A673 (cell line): ENCODE data around the gene CEACAM6. TPM values are rescaled to one million over a fixed set of nuclear protein-coding genes. Genes with fewer than 3 reads are reported as not detected.

Experiments
- BruUV-seq: library from RNA; stranded (reverse); fragments of 400-500 nt; replicated peaks from 2 replicates; lab custom pipeline; 2021; lab: Mats Ljungman, UMichigan
- CTCF ChIA-PET: fragments of 300-600 bp; sonication (Branson Sonifier 250); formaldehyde crosslinking; loops from one replicate; lab custom pipeline; 2022; ENCODE audit warnings: antibody characterized with exemption; lab: Charles Lee
- POLR2A ChIA-PET: fragments of 300-600 bp; sonication (Branson Sonifier 250); formaldehyde crosslinking; loops from one replicate; lab custom pipeline; 2022; ENCODE audit warnings: antibody characterized with exemption; ENCODE audit not compliant: low non-redundant PET; lab: Charles Lee
- DNase-seq: peaks from one replicate; pipeline ENCODE4 v3.0.0-alpha.2; 2015; ENCODE audit warnings: low spot score
- H3K27ac ChIP-seq: fragments of 200-600 bp; sonication (generic); 2 replicates; pipeline ENCODE4 v1.5.1; 2016; ENCODE audit warnings: mixed run types, low read depth, mild to moderate bottlenecking, mixed read lengths, antibody characterized with exemption, low read length; ENCODE audit not compliant: poor library complexity, severe bottlenecking
- H3K27me3 ChIP-seq: fragments of 200-600 bp; sonication (generic); replicated peaks from 2 replicates; pipeline ENCODE4 v1.6.1; 2017; ENCODE audit warnings: mixed run types, low read depth, mild to moderate bottlenecking, mixed read lengths, antibody characterized with exemption, low read length; ENCODE audit not compliant: insufficient read depth, poor library complexity
- H3K36me3 ChIP-seq: fragments of 200-600 bp; sonication (generic); 2 replicates; pipeline ENCODE4 v1.6.1; 2016; ENCODE audit warnings: mixed run types, mild to moderate bottlenecking, mixed read lengths, antibody characterized with exemption, low read length; ENCODE audit not compliant: insufficient read depth, poor library complexity, severe bottlenecking
- H3K4me1 ChIP-seq: fragments of 200-600 bp; sonication (generic); 2 replicates; pipeline ENCODE4 v1.6.1; 2017; ENCODE audit warnings: mixed run types, mild to moderate bottlenecking, mixed read lengths, antibody characterized with exemption, low read length; ENCODE audit not compliant: insufficient read depth, poor library complexity, severe bottlenecking
- H3K4me3 ChIP-seq: fragments of 200-600 bp; sonication (generic); 2 replicates; pipeline ENCODE4 v1.5.1; 2016; ENCODE audit warnings: low read depth, mixed run types, mild to moderate bottlenecking, mixed read lengths, low read length; ENCODE audit not compliant: poor library complexity, severe bottlenecking
- H3K9me3 ChIP-seq: fragments of 200-600 bp; sonication (generic); 2 replicates; pipeline ENCODE4 v1.6.1; 2016; ENCODE audit warnings: mixed run types, low read depth, mild to moderate bottlenecking, mixed read lengths, antibody characterized with exemption, low read length; ENCODE audit not compliant: poor library complexity, severe bottlenecking
- EZH2 ChIP-seq: fragments of 200-600 bp; sonication (generic); IDR thresholded peaks from 2 replicates; pipeline ENCODE4 v1.6.1; 2017; ENCODE audit warnings: borderline replicate concordance, low read depth, mild to moderate bottlenecking, mixed read lengths, antibody characterized with exemption, low read length; ENCODE audit not compliant: poor library complexity, severe bottlenecking
- intact Hi-C: fragments of 100-400 bp; cut with micrococcal nuclease; formaldehyde crosslinking; loops from one replicate; pipeline ENCODE4 v1.10.0; 2022; ENCODE audit not compliant: unreplicated experiment
- total RNA-seq: library from RNA; stranded (reverse); gene quantifications from 2 replicates; pipeline ENCODE4 v1.2.3, GENCODE V29; 2021
- TF ChIP-seq, protein P1 (sequence below): fragments of 300-800, 200-600 bp; sonication (generic); conservative IDR thresholded peaks from 2 replicates; pipeline ENCODE4 v1.5.1; 2017; ENCODE audit warnings: low read depth, mild to moderate bottlenecking, antibody characterized with exemption, low read length, moderate library complexity, mixed read lengths

The CEACAM6 gene
- total RNA-seq, 1 experiment from 2014 or later, result 2.4 TPM

DNA sequence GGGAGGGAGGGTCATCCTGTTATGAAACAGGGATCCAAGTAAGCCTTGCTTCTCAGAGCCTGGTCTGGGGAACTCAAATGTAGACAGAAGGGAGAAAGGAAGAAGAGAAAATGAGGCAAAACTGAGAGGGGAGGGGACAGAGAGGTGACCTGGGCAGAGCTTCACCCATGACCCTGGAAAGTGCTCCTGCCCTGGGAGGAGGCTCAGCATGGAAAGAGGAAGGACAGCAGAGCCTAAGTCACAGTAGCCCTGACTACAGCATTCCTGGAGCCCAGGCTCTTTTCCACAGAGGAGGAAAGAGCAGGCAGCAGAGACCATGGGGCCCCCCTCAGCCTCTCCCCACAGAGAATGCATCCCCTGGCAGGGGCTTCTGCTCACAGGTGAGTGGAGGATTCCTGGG is 41.0 kb downstream of the CEACAM6 start, which contains the start of gene CEACAM3:
CEACAM3 (plus strand) TSS at position 226 of the 400 bp plus-strand sequence; CDS start at position 317, 91 bp downstream.
- TF ChIP-seq EZH2, result no peak
- TF ChIP-seq, protein P1, sequence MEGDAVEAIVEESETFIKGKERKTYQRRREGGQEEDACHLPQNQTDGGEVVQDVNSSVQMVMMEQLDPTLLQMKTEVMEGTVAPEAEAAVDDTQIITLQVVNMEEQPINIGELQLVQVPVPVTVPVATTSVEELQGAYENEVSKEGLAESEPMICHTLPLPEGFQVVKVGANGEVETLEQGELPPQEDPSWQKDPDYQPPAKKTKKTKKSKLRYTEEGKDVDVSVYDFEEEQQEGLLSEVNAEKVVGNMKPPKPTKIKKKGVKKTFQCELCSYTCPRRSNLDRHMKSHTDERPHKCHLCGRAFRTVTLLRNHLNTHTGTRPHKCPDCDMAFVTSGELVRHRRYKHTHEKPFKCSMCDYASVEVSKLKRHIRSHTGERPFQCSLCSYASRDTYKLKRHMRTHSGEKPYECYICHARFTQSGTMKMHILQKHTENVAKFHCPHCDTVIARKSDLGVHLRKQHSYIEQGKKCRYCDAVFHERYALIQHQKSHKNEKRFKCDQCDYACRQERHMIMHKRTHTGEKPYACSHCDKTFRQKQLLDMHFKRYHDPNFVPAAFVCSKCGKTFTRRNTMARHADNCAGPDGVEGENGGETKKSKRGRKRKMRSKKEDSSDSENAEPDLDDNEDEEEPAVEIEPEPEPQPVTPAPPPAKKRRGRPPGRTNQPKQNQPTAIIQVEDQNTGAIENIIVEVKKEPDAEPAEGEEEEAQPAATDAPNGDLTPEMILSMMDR, result no peak
- no peak within 1 kb of the TSS for H3K27ac ChIP-seq

DNA sequence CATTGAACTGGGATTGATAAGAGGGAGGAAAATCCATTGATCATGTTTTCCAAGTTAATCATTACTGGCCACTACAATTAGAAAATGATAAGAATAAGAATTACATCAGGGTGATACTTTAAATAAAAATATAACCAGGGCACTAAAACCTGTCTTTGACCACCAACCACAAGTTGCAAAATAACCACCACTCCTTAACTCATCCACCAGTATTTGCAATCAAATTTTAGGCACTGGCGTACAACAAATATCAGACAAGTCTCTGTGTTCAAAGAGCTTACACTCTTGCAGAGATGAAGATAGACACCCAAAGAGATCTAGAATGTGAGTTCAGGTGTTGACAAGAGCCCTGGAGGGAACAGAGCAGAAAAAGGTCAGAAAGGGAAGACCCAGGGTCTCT is 41.6 kb downstream of the CEACAM6 start:
- Histone ChIP-seq H3K27ac (no peak overlapping the region), H3K27me3 (no peaks in the 10 kb centered on the region), H3K9me3 (no peaks in the 10 kb centered on the region), H3K4me3 (no peak overlapping the region), H3K4me1 (no peaks in the 10 kb centered on the region), H3K36me3 (no peaks in the 10 kb centered on the region)
- DNase-seq, result no peak
- CTCF ChIA-PET, result no interaction called here
- TF ChIP-seq, protein P1, result no peak
- TF ChIP-seq EZH2, result no peak
- no TSS peak for BruUV-seq
- intact Hi-C loops, result loop anchor here (10.0 kb wide), 1 partner anchor 158 kb away; the partner anchor contains the start of gene RABAC1
- POLR2A ChIA-PET, result no interaction called here

More for the DNA sequence above, 41.0 kb downstream of the CEACAM6 start, which contains the start of gene CEACAM3:
- intact Hi-C loops, result loop anchor here (10.0 kb wide), 1 partner anchor 158 kb away; the partner anchor contains the start of gene RABAC1
- no peaks in the 10 kb centered on the region for H3K27me3 ChIP-seq
- no TSS peak for BruUV-seq
- H3K4me1 ChIP-seq, result no peaks in the 10 kb centered on the region
- no peaks in the 10 kb centered on the region for H3K9me3 ChIP-seq
- no peak for DNase-seq
- H3K36me3 ChIP-seq, result no peaks in the 10 kb centered on the region
- no peak within 1 kb of the TSS for H3K4me3 ChIP-seq
- POLR2A ChIA-PET, result no interaction called here
- CTCF ChIA-PET, result no interaction called here

DNA sequence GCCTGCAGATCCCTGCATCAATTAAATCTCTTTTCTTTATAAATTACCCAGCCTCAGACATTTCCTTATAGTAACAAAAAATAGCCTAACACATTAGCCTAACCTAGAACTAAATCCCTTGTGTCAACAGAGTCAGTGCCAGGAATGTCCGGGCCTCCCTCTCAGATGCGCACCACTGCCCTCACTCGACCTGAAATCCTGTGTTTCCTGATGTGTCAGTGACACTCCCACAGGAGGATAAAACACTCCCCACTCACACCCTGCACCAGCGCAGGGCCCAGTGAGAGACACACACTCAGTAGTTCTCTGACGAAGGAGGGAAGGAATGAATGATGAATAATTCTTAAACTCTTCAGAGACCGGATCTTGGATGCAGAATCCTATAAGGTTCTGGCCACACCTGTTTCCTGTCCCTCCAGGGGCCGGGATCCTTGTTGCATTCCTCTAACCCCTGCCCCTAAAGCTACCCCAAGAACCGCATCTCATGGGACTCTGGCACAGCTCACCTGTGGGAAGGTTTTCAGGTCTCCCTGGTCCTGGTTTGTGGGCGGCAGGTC is 44.2 kb downstream of the CEACAM6 start:
- intact Hi-C loops, result loop anchor here (10.0 kb wide), 1 partner anchor 155 kb away; the partner anchor contains the start of gene RABAC1
- DNase-seq, result no peak
- BruUV-seq, result no TSS peak
- Histone ChIP-seq H3K36me3 (no peaks in the 10 kb centered on the region), H3K27ac (no peak overlapping the region), H3K27me3 (no peaks in the 10 kb centered on the region), H3K9me3 (no peaks in the 10 kb centered on the region), H3K4me1 (no peaks in the 10 kb centered on the region), H3K4me3 (no peak overlapping the region)
- ChIA-PET POLR2A (no interaction called here), CTCF (no interaction called here)
- no peak for TF ChIP-seq EZH2
- TF ChIP-seq, protein P1, result no peak
